ENCODE measurements around the gene RAMP1. TPM values are rescaled to one million over a fixed set of nuclear protein-coding genes. Genes with fewer than 3 reads are reported as not detected.

The RAMP1 gene
- total and polyA plus RNA-seq, 2 of the 4 experiments (the other 2 are of a cell fraction), result 15.8 to 77.1 TPM

GRCh38 chr2:237870126-237870525 lies 10.7 kb downstream of the RAMP1 start:
- intact Hi-C loops (cut with micrococcal nuclease) (no loop called here), dilution Hi-C loops (cut with HindIII; ENCODE audit: low sequenced_read_pairs, unreplicated experiment) (no loop called here), in situ Hi-C loops (cut with MboI; ENCODE audit: low sequenced_read_pairs) (no loop called here)
- H2AFZ ChIP-seq (replicated peaks; ENCODE audit: low read length, poor library complexity), result no peak overlapping the region
- H2BK5ac ChIP-seq (ENCODE audit: low read depth, low read length, poor library complexity, severe bottlenecking), result no peak overlapping the region
- ATAC-seq (ENCODE audit: low read depth) (no peak), DNase-seq (no peak)
- TF ChIP-seq CHD1 (IDR thresholded peaks at IDR 0.05; ENCODE audit: low read depth, low read length) (no peak), CEBPB (IDR thresholded peaks at IDR 0.05; ENCODE audit: low read depth, low read length) (no peak), USF2 (IDR thresholded peaks at IDR 0.05; ENCODE audit: low read depth, low read length) (no peak), RAD21 (IDR thresholded peaks at IDR 0.05; ENCODE audit: low read length) (no peak)
- no peaks in the 10 kb centered on the region for H3K27me3 ChIP-seq (ENCODE audit: control insufficient read depth, insufficient read depth, low read length)
- H3K18ac ChIP-seq (ENCODE audit: low read depth, low read length), result no peak overlapping the region
- H4K8ac ChIP-seq (ENCODE audit: low read depth in 2 of 2, low read length in 2 of 2), result no peak overlapping the region
- H2AK5ac ChIP-seq (ENCODE audit: low read depth, low read length), result peak overlapping the region; percentile 54; the same call in 1 of the 2 replicates
- no peak overlapping the region for H4K91ac ChIP-seq (ENCODE audit: insufficient read depth, low read depth, low read length)
- H4K5ac ChIP-seq (ENCODE audit: low read depth, low read length), result no peak overlapping the region
- H3K9ac ChIP-seq (ENCODE audit: low read depth, low read length), result no peak overlapping the region
- H3K9me3 ChIP-seq (ENCODE audit: control insufficient read depth, insufficient read depth, low read length), result no peaks in the 10 kb centered on the region
- no peak overlapping the region for H3K56ac ChIP-seq (ENCODE audit: extremely low read depth, insufficient read depth, low read length)
- no peak overlapping the region for H3K4me3 ChIP-seq (ENCODE audit: insufficient read depth, low read depth, low read length)
- CTCF ChIA-PET, result no interaction called here
- H2AK9ac ChIP-seq (replicated peaks; ENCODE audit: low read depth, low read length, poor library complexity), result peak overlapping the region; percentile 31
- H3K4me2 ChIP-seq (ENCODE audit: low read depth, low read length), result no peak overlapping the region
- H3K27ac ChIP-seq (ENCODE audit: insufficient read depth, low read length), result no peak overlapping the region
- H2BK120ac ChIP-seq (ENCODE audit: low read depth, low read length), result no peak overlapping the region
- H2BK15ac ChIP-seq (ENCODE audit: low read depth, low read length), result no peak overlapping the region
- H2BK20ac ChIP-seq (ENCODE audit: low read depth, low read length), result peak overlapping the region; percentile 32; the same call in 1 of the 2 replicates
- H3K14ac ChIP-seq (replicated peaks; ENCODE audit: low read depth, low read length), result no peak overlapping the region
- H3K79me1 ChIP-seq (ENCODE audit: low read depth in 1 of 2, low read length in 2 of 2), result peaks cover 0 to 23% of the 10 kb centered on the region in 2 experiments; a peak in 2 of 4 replicates
- H3K4me1 ChIP-seq (ENCODE audit: control insufficient read depth, insufficient read depth, low read length), result peaks cover 35% of the 10 kb centered on the region
- no peaks in the 10 kb centered on the region for H4K20me1 ChIP-seq (ENCODE audit: insufficient read depth, low read length)
- WGBS, 2 experiments (ENCODE audit: extremely low coverage in 2 of 2, insufficient read length in 1 of 2), result 88% methylated on average over 3 of the region's 11 CpGs; no CpG with 5 or more reads in 1 of the 2 experiments
- BruUV-seq (replicated peaks), result no TSS peak
- H3K9me1 ChIP-seq (ENCODE audit: insufficient read depth, low read length), result peaks cover 13% of the 10 kb centered on the region
- POLR2A ChIA-PET (ENCODE audit: unreplicated experiment), result no interaction called here
- no peak overlapping the region for H3K4ac ChIP-seq (ENCODE audit: low read depth, low read length)
- H3K23ac ChIP-seq (ENCODE audit: low read depth, low read length), result no peak overlapping the region
- H3K36me3 ChIP-seq (ENCODE audit: control insufficient read depth, insufficient read depth, low read length), result no peaks in the 10 kb centered on the region
